HepG2 (cell line): ENCODE data around the gene IRAK3. TPM values are rescaled to one million over a fixed set of nuclear protein-coding genes. Genes with fewer than 3 reads are reported as not detected.
A peak's percentile ranks its signal among the peaks of the same experiment; 100 is the strongest.

Experiments
- AGO2 ChIP-seq: fragments of 200-400 bp; formaldehyde crosslinking; optimal IDR thresholded peaks from 2 replicates; pipeline ENCODE3; 2017; ENCODE audit warnings: mild to moderate bottlenecking, low read depth, low read length, moderate library complexity
- CEBPB ChIP-seq: IDR thresholded peaks from 2 replicates; pipeline ENCODE4 v1.6.1; 2011; ENCODE audit warnings: low read depth, low read length, improper control_type of control experiment, borderline replicate concordance
- HNRNPK ChIP-seq: fragments of 200-400 bp; formaldehyde crosslinking; IDR thresholded peaks from 2 replicates; pipeline ENCODE4 v1.6.1; 2018; ENCODE audit warnings: low read length, low read depth, moderate library complexity, mild to moderate bottlenecking; ENCODE audit not compliant: poor library complexity, severe bottlenecking
- IKZF4 ChIP-seq: sonication (generic); formaldehyde crosslinking; IDR thresholded peaks from 2 replicates; pipeline ENCODE4 v1.5.1; 2020; ENCODE audit warnings: borderline replicate concordance, mild to moderate bottlenecking, low read depth, missing genetic modification reagents; ENCODE audit errors: not compliant biosample characterization
- IRF1 ChIP-seq: sonication (generic); formaldehyde crosslinking; IDR thresholded peaks from 2 replicates; pipeline ENCODE4 v1.4.0; 2020; ENCODE audit warnings: low read depth, mild to moderate bottlenecking, missing genetic modification reagents
- MBD4 ChIP-seq: IDR thresholded peaks from 2 replicates; pipeline ENCODE4 v1.6.1; 2012; ENCODE audit warnings: low read length, inconsistent platforms, borderline replicate concordance
- MXD3 ChIP-seq: IDR thresholded peaks from 2 replicates; pipeline ENCODE4 v1.6.1; 2016; ENCODE audit warnings: mild to moderate bottlenecking, missing biosample characterization, missing genetic modification reagents
- NFE2L2 ChIP-seq: fragments of 150-350 bp; IDR thresholded peaks from 2 replicates; pipeline ENCODE4 v1.6.1; 2014; ENCODE audit warnings: low read length
- POGK ChIP-seq: sonication (generic); formaldehyde crosslinking; conservative IDR thresholded peaks from 2 replicates; pipeline ENCODE4 v1.8.0; 2022; ENCODE audit warnings: mild to moderate bottlenecking, moderate library complexity, missing genetic modification reagents
- TRIM22 ChIP-seq: fragments of 450-650 bp; IDR thresholded peaks from 2 replicates; pipeline ENCODE4 v1.6.1; 2017
- ZBTB38 ChIP-seq: sonication (generic); formaldehyde crosslinking; IDR thresholded peaks from 2 replicates; pipeline ENCODE4 v1.5.1; 2020; ENCODE audit warnings: mild to moderate bottlenecking, missing genetic modification reagents
- ZKSCAN8 ChIP-seq: IDR thresholded peaks from 2 replicates; pipeline ENCODE4 v1.6.1; 2016; ENCODE audit warnings: borderline replicate concordance, missing genetic modification reagents, missing compliant biosample characterization
- ZNF101 ChIP-seq: sonication (generic); formaldehyde crosslinking; IDR thresholded peaks from 2 replicates; pipeline ENCODE4 v1.4.0; 2020; ENCODE audit warnings: mild to moderate bottlenecking, low read depth, missing genetic modification reagents, borderline replicate concordance
- ZNF121 ChIP-seq: sonication (generic); formaldehyde crosslinking; IDR thresholded peaks from 2 replicates; pipeline ENCODE4 v1.5.0; 2020; ENCODE audit warnings: mild to moderate bottlenecking, missing genetic modification reagents
- ZNF232 ChIP-seq: sonication (generic); formaldehyde crosslinking; IDR thresholded peaks from 2 replicates; pipeline ENCODE4 v1.4.0; 2020; ENCODE audit warnings: missing genetic modification reagents, borderline replicate concordance
- ZNF274 ChIP-seq: sonication (generic); formaldehyde crosslinking; IDR thresholded peaks from 2 replicates; pipeline ENCODE4 v1.5.1; 2020; ENCODE audit warnings: mild to moderate bottlenecking, missing genetic modification reagents
- ZNF362 ChIP-seq: sonication (generic); formaldehyde crosslinking; IDR thresholded peaks from 2 replicates; pipeline ENCODE4 v1.4.0; 2020; ENCODE audit warnings: missing genetic modification reagents, mild to moderate bottlenecking, borderline replicate concordance
- ZNF549 ChIP-seq: sonication (generic); formaldehyde crosslinking; IDR thresholded peaks from 2 replicates; pipeline ENCODE4 v1.5.0; 2020; ENCODE audit warnings: missing genetic modification reagents
- ZNF563 ChIP-seq: sonication (generic); formaldehyde crosslinking; IDR thresholded peaks from 2 replicates; pipeline ENCODE4 v1.8.0; 2022; ENCODE audit warnings: mild to moderate bottlenecking, moderate library complexity, missing genetic modification reagents
- ZNF605 ChIP-seq: sonication (generic); formaldehyde crosslinking; IDR thresholded peaks from 2 replicates; pipeline ENCODE4 v1.8.0; 2022; ENCODE audit warnings: mild to moderate bottlenecking, missing genetic modification reagents
- ZNF891 ChIP-seq: sonication (generic); formaldehyde crosslinking; IDR thresholded peaks from 2 replicates; pipeline ENCODE4 v1.5.0; 2020; ENCODE audit warnings: mild to moderate bottlenecking, missing genetic modification reagents
- polyA plus RNA-seq, 8 experiments: library from polyadenylated mRNA; depleted of rRNA in 3 of 8; stranded (reverse) in 7 of 8; unstranded in 1 of 8; fragments of >200 nt; fragmentation: Illumina TruSeq in 4 of 8; extraction: Trizol in 4 of 8; gene quantifications; 2 replicates each; pipeline versions ENCODE4 v1.2.1 to v1.2.3, GENCODE V29; 2011 to 2016; ENCODE audit warnings: low read depth in 4 of 8, missing spikeins in 1 of 8, mixed read lengths in 1 of 8; ENCODE audit not compliant: insufficient read depth in 1 of 8
- total RNA-seq, 5 experiments: library from RNA; depleted of rRNA; stranded (reverse); fragments of >200 nt; fragmentation: Illumina TruSeq; extraction: Trizol; gene quantifications; 2 replicates each; pipeline ENCODE4 v1.2.3, GENCODE V29; 2016; ENCODE audit warnings: low read depth in 1 of 5

IRAK3 gene
- total and polyA plus RNA-seq, 2 of the 13 experiments (the other 11 are each of a cell fraction or from before 2014, with no cell fraction given) = 0.01 TPM; not detected in 1

GRCh38 chr12:66169221-66170170 is 19.5 kb upstream of the IRAK3 start, which contains the start of gene TMBIM4 (continued):
- peak; percentile 21; the same call in 1 of the 2 replicates for TF ChIP-seq MXD3
- TF ChIP-seq TRIM22 = no peak
- peak; percentile 89 for TF ChIP-seq ZNF274
- TF ChIP-seq ZNF232 (CRISPR knock-in tag) = peak; percentile 51; the same call in 1 of the 2 replicates
- peak; percentile 90 for TF ChIP-seq POGK (CRISPR knock-in tag)
- no peak for TF ChIP-seq IRF1 (CRISPR knock-in tag)
- TF ChIP-seq ZNF891 (CRISPR knock-in tag) = peak; percentile 68; the same call in 1 of the 2 replicates
- peak; percentile 84; the same call in 1 of the 2 replicates for TF ChIP-seq ZBTB38 (CRISPR knock-in tag)
- peak; percentile 65; the same call in 1 of the 2 replicates for TF ChIP-seq ZNF362
- TF ChIP-seq CEBPB = peak; percentile 74
- peak; percentile 93; the same call in 1 of the 2 replicates for TF ChIP-seq ZNF101
- TF ChIP-seq IKZF4 (CRISPR knock-in tag) = peak; percentile 55
- no peak for TF ChIP-seq ZKSCAN8
- no peak for TF ChIP-seq ZNF121 (CRISPR knock-in tag)
- TF ChIP-seq HNRNPK = no peak
- peak; percentile 87 for TF ChIP-seq AGO2
- TF ChIP-seq ZNF605 (CRISPR knock-in tag) = peak; percentile 79
- TF ChIP-seq MBD4 = no peak
- peak; percentile 74; the same call in 1 of the 2 replicates for TF ChIP-seq ZNF563 (CRISPR knock-in tag)
- no peak; the same call in 1 of the 2 replicates for TF ChIP-seq ZNF549
- no peak for TF ChIP-seq NFE2L2
